Measurements from ENCODE around the gene ARHGDIA. TPM values are rescaled to one million over a fixed set of nuclear protein-coding genes. Genes with fewer than 3 reads are reported as not detected.

The ARHGDIA gene
- total and polyA plus RNA-seq, 2 of the 8 experiments (the other 6 are each of a cell fraction or from before 2014, with no cell fraction given), result 62.4 to 217 TPM

DNA sequence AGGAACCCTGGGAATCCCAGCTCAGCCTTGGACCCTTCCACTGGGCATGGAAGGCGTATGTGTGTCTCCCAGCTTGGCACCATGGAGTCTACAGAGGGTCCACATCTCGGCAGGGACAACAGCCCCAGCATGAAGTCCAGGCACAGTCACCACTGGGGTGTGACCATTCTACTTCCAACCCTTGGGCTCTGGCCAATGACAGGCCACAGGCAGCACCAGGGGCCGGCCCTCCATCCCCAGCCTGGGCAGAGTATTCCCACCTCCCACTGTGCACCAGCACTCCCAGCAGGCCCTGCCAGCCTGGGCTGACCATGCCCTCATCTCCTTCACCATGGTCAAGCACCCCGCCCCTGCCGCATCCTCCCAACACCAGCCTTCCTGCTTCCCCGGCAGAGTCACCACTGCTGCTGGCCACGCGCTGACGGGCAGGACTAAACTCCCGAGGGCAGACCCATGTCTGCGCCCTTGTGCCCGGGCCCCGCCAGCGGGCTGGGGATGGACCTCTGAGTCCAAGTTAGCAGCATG lies 26.7 kb downstream of the ARHGDIA start:
- Histone ChIP-seq H2AK5ac (ENCODE audit: low read depth, low read length) (no peak overlapping the region), H3K79me2 (ENCODE audit: control insufficient read depth in 1 of 2, insufficient read depth in 2 of 2, low read length in 2 of 2) (no peaks in the 10 kb centered on the region), H2BK20ac (ENCODE audit: low read length) (no peak overlapping the region), H3K27me3 (replicated peaks in 1 of 4; ENCODE audit: control insufficient read depth in 3 of 4, extremely low read depth in 1 of 4, insufficient read depth in 3 of 4, low read length in 3 of 4) (no peaks in the 10 kb centered on the region; a peak in 2 of 7 replicates), H4K5ac (ENCODE audit: insufficient read length, low read depth, low read length) (no peak overlapping the region), H4K91ac (replicated peaks; ENCODE audit: insufficient read length, low read length) (no peak overlapping the region), H3K9ac (replicated peaks in 1 of 4; ENCODE audit: extremely low read depth in 1 of 4, low read depth in 3 of 4, low read length in 3 of 4) (no peak overlapping the region; a peak in 1 of 7 replicates), H3K4me1 (replicated peaks in 1 of 4; ENCODE audit: control insufficient read depth in 3 of 4, insufficient read depth in 4 of 4, low read length in 3 of 4) (peaks cover 0 to 3% (median 0%) of the 10 kb centered on the region in 4 experiments; a peak in 2 of 7 replicates), H3K4me3 (ENCODE audit: extremely low read depth in 1 of 4, insufficient read depth in 2 of 4, low read depth in 3 of 4, low read length in 4 of 4) (no peak overlapping the region), H3K14ac (ENCODE audit: insufficient read length) (no peak overlapping the region), H3K4ac (replicated peaks; ENCODE audit: insufficient read length, low read depth, low read length) (no peak overlapping the region), H3K23me2 (ENCODE audit: low read depth, low read length) (no peaks in the 10 kb centered on the region), H2BK15ac (ENCODE audit: low read length) (no peak overlapping the region), H3K18ac (ENCODE audit: extremely low read depth, low read length) (no peak overlapping the region), H3K9me3 (ENCODE audit: insufficient read depth in 2 of 2, low read depth in 1 of 2, low read length in 1 of 2) (no peaks in the 10 kb centered on the region), H3K36me3 (ENCODE audit: control insufficient read depth in 2 of 4, insufficient read depth in 4 of 4, low read length in 3 of 4) (peaks cover 12 to 48% (median 34%) of the 10 kb centered on the region in 4 experiments), H2BK12ac (ENCODE audit: low read depth, low read length) (no peak overlapping the region), H3K56ac (replicated peaks; ENCODE audit: insufficient read length, low read depth, low read length) (no peak overlapping the region), H3K4me2 (ENCODE audit: insufficient read depth in 1 of 2, low read depth in 2 of 2, low read length in 2 of 2) (no peak overlapping the region), H2BK120ac (replicated peaks; ENCODE audit: low read depth, low read length) (no peak overlapping the region), H4K20me1 (replicated peaks in 1 of 2; ENCODE audit: control insufficient read depth in 1 of 2, insufficient read depth in 2 of 2, low read length in 2 of 2) (peaks cover 2 to 13% of the 10 kb centered on the region in 2 experiments), H2BK5ac (ENCODE audit: low read depth, low read length) (no peak overlapping the region), H3K27ac (ENCODE audit: low read depth, low read length) (no peak overlapping the region), H3K23ac (ENCODE audit: insufficient read length) (no peak overlapping the region), H2AFZ (ENCODE audit: low read length) (no peak overlapping the region), H3K79me1 (ENCODE audit: low read depth, low read length) (no peaks in the 10 kb centered on the region), H4K8ac (ENCODE audit: extremely low read depth, insufficient read depth, low read length) (no peak overlapping the region)
- DNase-seq (ENCODE audit: low read depth in 1 of 2, low spot score in 2 of 2), result no peak
- WGBS, 2 experiments (ENCODE audit: extremely low coverage in 1 of 2, insufficient coverage in 1 of 2, insufficient read length in 1 of 2, insufficient replicate concordance in 2 of 2, low coverage in 1 of 2, low lambda C conversion rate in 2 of 2, missing lambda C conversion rate in 1 of 2), result 98% methylated on average over 13 of the region's 14 CpGs; no CpG with 5 or more reads in 1 of the 2 experiments
- no peak for FAIRE-seq
- POLR2A ChIA-PET (ENCODE audit: partially characterized antibody), result interaction anchor here (0.9 to 5.7 kb wide), 7 partner anchors 9 to 142 kb away, joined by 3 to 37 read pairs (median 4); partner anchors contain the start of genes MCRIP1 and PPP1R27
- CTCF ChIA-PET (ENCODE audit: partially characterized antibody), result interaction anchor here (0.7 to 1.9 kb wide), 6 partner anchors 10 to 77 kb away, joined by 3 to 8 read pairs (median 4); no protein-coding TSS in a partner anchor
- no peak for TF ChIP-seq RNF2 (IDR thresholded peaks at IDR 0.05; ENCODE audit: borderline replicate concordance, low read depth, low read length, missing control alignments, poor library complexity, severe bottlenecking)
- TF ChIP-seq BACH1 (IDR thresholded peaks at IDR 0.05; ENCODE audit: low read length), result no peak
- TF ChIP-seq TBP (IDR thresholded peaks at IDR 0.05; ENCODE audit: low read depth, low read length), result no peak
- no peak for TF ChIP-seq NRF1 (IDR thresholded peaks at IDR 0.05; ENCODE audit: low read depth, low read length)
- no peak for TF ChIP-seq JUN (IDR thresholded peaks at IDR 0.05; ENCODE audit: low read depth, low read length)
- TF ChIP-seq KDM1A (IDR thresholded peaks at IDR 0.05; ENCODE audit: borderline replicate concordance, low read length), result no peak
- TF ChIP-seq TEAD4 (IDR thresholded peaks at IDR 0.05; ENCODE audit: low read depth, low read length), result no peak
- no peak for TF ChIP-seq ZNF274 (IDR thresholded peaks at IDR 0.05; ENCODE audit: borderline replicate concordance, extremely low read depth, low read length)
- no peak for TF ChIP-seq CBX5 (IDR thresholded peaks at IDR 0.05; ENCODE audit: low read depth, low read length)
- no peak for TF ChIP-seq NANOG (IDR thresholded peaks at IDR 0.05; ENCODE audit: insufficient read depth, low read depth, low read length, poor library complexity, severe bottlenecking)
- TF ChIP-seq CBX8 (IDR thresholded peaks at IDR 0.05; ENCODE audit: borderline replicate concordance, low read depth, low read length), result no peak
- no peak for TF ChIP-seq YY1 (IDR thresholded peaks at IDR 0.05; ENCODE audit: low read depth, low read length)
- no peak for TF ChIP-seq POLR2AphosphoS5 (IDR thresholded peaks at IDR 0.05; ENCODE audit: low read depth, low read length)
- TF ChIP-seq SUZ12 (IDR thresholded peaks at IDR 0.05; ENCODE audit: low read length), result no peak
